Measurements from ENCODE around the gene ETF1.
A peak's percentile ranks its signal among the peaks of the same experiment; 100 is the strongest.

ETF1 gene

DNA sequence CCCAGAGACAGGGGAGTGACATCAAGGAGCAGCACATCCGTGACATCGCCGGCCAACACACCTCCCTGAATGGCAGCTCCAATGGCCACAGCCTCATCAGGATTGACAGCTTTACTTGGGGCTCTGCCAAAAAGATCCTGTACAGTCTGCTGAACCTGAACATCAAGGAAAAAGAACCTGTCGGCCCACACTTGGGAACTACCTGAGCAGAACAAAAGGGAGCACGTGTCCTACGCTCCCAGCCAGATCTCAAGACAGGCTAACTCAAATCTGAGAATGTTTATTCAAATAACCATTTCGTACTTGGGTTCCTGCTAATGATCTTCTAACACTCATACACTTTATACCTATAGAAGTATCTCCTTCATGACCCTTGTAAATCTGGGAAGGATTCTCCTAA is 16.9 kb upstream of the ETF1 start:
- peaks cover 3% of the 10 kb centered on the region for H3K4me1 Mint-ChIP-seq
- no peaks in the 10 kb centered on the region for H3K27me3 Mint-ChIP-seq (ENCODE audit: low read depth)
- H3K36me3 Mint-ChIP-seq (ENCODE audit: low read depth), result peaks cover 76% of the 10 kb centered on the region
- H3K27ac Mint-ChIP-seq, result peak overlapping the region in 1 of 3 experiments; percentile 28
- H3K4me3 Mint-ChIP-seq, result no peak overlapping the region
- TF ChIP-seq CTCF (IDR thresholded peaks at IDR 0.05; ENCODE audit: unreplicated experiment in 3 of 3), result no peak
- no peaks in the 10 kb centered on the region for H3K9me3 Mint-ChIP-seq

- Mint-ChIP-seq H3K27me3 (ENCODE audit: low read depth) (no peaks in the 10 kb centered on the region), H3K36me3 (ENCODE audit: low read depth) (peaks cover 73% of the 10 kb centered on the region), H3K9me3 (no peaks in the 10 kb centered on the region), H3K4me3 (no peak overlapping the region), H3K4me1 (peaks cover 3% of the 10 kb centered on the region), H3K27ac (no peak overlapping the region)
- TF ChIP-seq CTCF (IDR thresholded peaks at IDR 0.05; ENCODE audit: unreplicated experiment in 3 of 3), result no peak
Observed at GRCh38 chr5:138557677-138558076, 14.6 kb upstream of the ETF1 start.

- peaks cover 51% of the 10 kb centered on the region for H3K36me3 Mint-ChIP-seq (ENCODE audit: low read depth)
- H3K27me3 Mint-ChIP-seq (ENCODE audit: low read depth), result no peaks in the 10 kb centered on the region
- H3K27ac Mint-ChIP-seq, result no peak overlapping the region
- no peaks in the 10 kb centered on the region for H3K4me1 Mint-ChIP-seq
- H3K4me3 Mint-ChIP-seq, result no peak overlapping the region
- no peak for TF ChIP-seq CTCF (IDR thresholded peaks at IDR 0.05; ENCODE audit: unreplicated experiment in 3 of 3)
- H3K9me3 Mint-ChIP-seq, result no peaks in the 10 kb centered on the region
Observed at GRCh38 chr5:138554143-138554542, 11.1 kb upstream of the ETF1 start.

DNA sequence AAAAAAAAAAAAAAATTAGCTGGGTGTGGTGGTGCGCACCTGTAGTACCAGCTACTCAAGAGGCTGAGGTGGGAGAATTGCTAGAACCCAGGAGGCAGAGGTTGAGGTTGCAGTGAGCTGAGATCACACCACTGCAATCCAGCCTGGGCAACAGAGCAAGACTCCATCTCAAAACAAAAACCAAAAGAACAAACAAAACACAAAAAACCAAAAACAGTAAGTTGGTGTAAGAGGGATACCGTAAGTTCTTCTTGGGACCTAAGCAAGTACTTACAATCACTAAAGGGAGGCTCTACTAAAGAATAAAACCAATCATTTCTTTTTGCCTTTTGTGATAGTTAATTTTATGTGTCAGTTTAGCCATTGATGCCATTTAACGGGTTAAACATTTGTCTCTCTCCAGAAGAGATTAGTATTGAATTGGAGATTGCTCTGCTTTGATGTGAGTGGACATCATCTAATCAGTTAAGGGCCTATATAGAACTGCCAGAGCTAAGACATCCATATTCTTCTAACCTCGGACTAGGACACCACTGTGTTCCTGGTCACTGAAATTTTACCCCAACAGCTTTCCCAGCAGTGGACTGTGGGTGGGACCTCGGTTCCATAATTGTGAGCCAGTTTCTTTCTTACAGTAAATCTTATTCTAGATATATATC is 10.5 kb upstream of the ETF1 start:
- no peak for TF ChIP-seq CTCF (IDR thresholded peaks at IDR 0.05; ENCODE audit: unreplicated experiment in 3 of 3)
- no peaks in the 10 kb centered on the region for H3K9me3 Mint-ChIP-seq
- H3K27ac Mint-ChIP-seq, result peak overlapping the region in 1 of 3 experiments; percentile 25
- peaks cover 46% of the 10 kb centered on the region for H3K36me3 Mint-ChIP-seq (ENCODE audit: low read depth)
- no peak overlapping the region for H3K4me3 Mint-ChIP-seq
- H3K27me3 Mint-ChIP-seq (ENCODE audit: low read depth), result no peaks in the 10 kb centered on the region
- H3K4me1 Mint-ChIP-seq, result peaks cover under 1% of the 10 kb centered on the region

GRCh38 chr5:138552657-138553056 is 9.6 kb upstream of the ETF1 start:
- peaks cover 9% of the 10 kb centered on the region for H3K4me1 Mint-ChIP-seq
- H3K27ac Mint-ChIP-seq, result no peak overlapping the region
- no peaks in the 10 kb centered on the region for H3K9me3 Mint-ChIP-seq
- TF ChIP-seq CTCF (IDR thresholded peaks at IDR 0.05; ENCODE audit: unreplicated experiment in 3 of 3), result no peak
- peaks cover 36% of the 10 kb centered on the region for H3K36me3 Mint-ChIP-seq (ENCODE audit: low read depth)
- H3K27me3 Mint-ChIP-seq (ENCODE audit: low read depth), result no peaks in the 10 kb centered on the region
- H3K4me3 Mint-ChIP-seq, result no peak overlapping the region

DNA sequence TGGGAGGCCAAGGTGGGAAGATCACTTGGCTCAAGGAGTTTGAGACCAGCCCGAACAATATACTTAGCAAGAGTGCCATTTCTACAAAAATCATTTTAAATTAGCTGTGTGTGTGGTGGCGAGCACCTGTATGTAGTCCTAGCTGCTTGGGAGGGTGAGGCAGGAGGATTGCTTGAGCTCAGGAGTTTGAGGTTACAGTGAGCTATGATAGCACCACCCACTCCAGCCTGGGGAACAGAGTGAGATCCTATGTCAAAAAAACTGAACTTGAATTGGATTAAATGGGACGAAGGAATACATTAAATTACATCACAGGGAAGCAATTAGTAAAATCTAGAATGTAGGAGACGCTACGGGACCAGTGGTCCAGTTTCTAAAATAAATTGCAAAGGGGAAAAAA is 6.4 kb upstream of the ETF1 start:
- no peak for TF ChIP-seq CTCF (IDR thresholded peaks at IDR 0.05; ENCODE audit: unreplicated experiment in 3 of 3)
- Mint-ChIP-seq H3K9me3 (no peaks in the 10 kb centered on the region), H3K4me3 (no peak overlapping the region), H3K27me3 (ENCODE audit: low read depth) (no peaks in the 10 kb centered on the region), H3K4me1 (peaks cover 26% of the 10 kb centered on the region), H3K27ac (no peak overlapping the region), H3K36me3 (ENCODE audit: low read depth) (peaks cover 10% of the 10 kb centered on the region)

Data from nephron (organoid).